CD14-positive monocyte (primary cell): Measurements from ENCODE around the gene CTNNA2. TPM values are rescaled to one million over a fixed set of nuclear protein-coding genes. Genes with fewer than 3 reads are reported as not detected.

ENCODE experiments used
- DNase-seq, 3 donors: peaks; one replicate each; pipeline ENCODE4 v3.0.0-alpha.2; 2011 to 2022
- H2AFZ ChIP-seq: 2 replicates; pipeline ENCODE4 v1.6.0; 2012; ENCODE audit warnings: mild to moderate bottlenecking, low read depth, low read length, inconsistent platforms; ENCODE audit not compliant: insufficient read depth, poor library complexity, severe bottlenecking
- H3K27ac ChIP-seq, 2 donors: 1 replicate in 1 of 2; 2 replicates in 1 of 2; pipeline ENCODE4 v1.5.1; 2012 to 2013; ENCODE audit warnings: low read length in 2 of 2, control low read depth in 1 of 2, inconsistent platforms in 1 of 2, low read depth in 1 of 2, mild to moderate bottlenecking in 1 of 2
- H3K27me3 ChIP-seq, 2 donors: one replicate each; pipeline versions ENCODE4 v1.6.0 to v1.6.1; 2011 to 2013; ENCODE audit warnings: low read length in 2 of 2; ENCODE audit not compliant: control insufficient read depth in 2 of 2, insufficient read depth in 2 of 2
- H3K36me3 ChIP-seq, 2 donors: replicated peaks in 1 of 2; 1 replicate in 1 of 2; 2 replicates in 1 of 2; pipeline versions ENCODE4 v1.5.1 to v1.6.1; 2012 to 2013; ENCODE audit warnings: low read length in 2 of 2, control low read depth in 1 of 2, inconsistent platforms in 1 of 2, mild to moderate bottlenecking in 1 of 2; ENCODE audit not compliant: insufficient read depth in 2 of 2, control insufficient read depth in 1 of 2
- H3K4me1 ChIP-seq, 2 donors: 1 replicate in 1 of 2; 2 replicates in 1 of 2; pipeline versions ENCODE4 v1.5.1 to v1.6.1; 2012 to 2013; ENCODE audit warnings: low read length in 2 of 2, control low read depth in 1 of 2, inconsistent platforms in 1 of 2, mild to moderate bottlenecking in 1 of 2, moderate library complexity in 1 of 2; ENCODE audit not compliant: insufficient read depth in 2 of 2, control insufficient read depth in 1 of 2
- H3K4me2 ChIP-seq: replicated peaks from 2 replicates; pipeline ENCODE3; 2012; ENCODE audit warnings: low read length, moderate library complexity, mild to moderate bottlenecking; ENCODE audit not compliant: poor library complexity, severe bottlenecking; ENCODE audit errors: extremely low read depth
- H3K4me3 ChIP-seq, 3 experiments: fragments of 200-600 bp in 1 of 3; sonication (generic) in 1 of 3; replicated peaks in 1 of 3; 1 replicate in 2 of 3; 2 replicates in 1 of 3; pipeline ENCODE4 v1.5.1; 2011 to 2013; ENCODE audit warnings: low read length in 3 of 3, mild to moderate bottlenecking in 3 of 3, control low read depth in 2 of 3, low read depth in 2 of 3, inconsistent platforms in 1 of 3, moderate library complexity in 1 of 3
- H3K79me2 ChIP-seq: 2 replicates; pipeline ENCODE4 v1.6.0; 2012; ENCODE audit warnings: mild to moderate bottlenecking, control low read depth, inconsistent platforms, low read length, moderate library complexity; ENCODE audit not compliant: insufficient read depth
- H3K9ac ChIP-seq: 2 replicates; pipeline ENCODE4 v1.6.0; 2017; ENCODE audit warnings: low read length, mild to moderate bottlenecking; ENCODE audit not compliant: insufficient read depth, poor library complexity, severe bottlenecking
- H3K9me3 ChIP-seq, 2 donors: replicated peaks in 1 of 2; 1 replicate in 1 of 2; 2 replicates in 1 of 2; pipeline versions ENCODE4 v1.5.1 to v1.6.1; 2012 to 2013; ENCODE audit warnings: low read length in 2 of 2, control low read depth in 1 of 2; ENCODE audit not compliant: control insufficient read depth in 1 of 2, insufficient read depth in 1 of 2
- H4K20me1 ChIP-seq: 2 replicates; pipeline ENCODE4 v1.6.0; 2012; ENCODE audit warnings: mild to moderate bottlenecking, low read length, control low read depth, moderate library complexity; ENCODE audit not compliant: insufficient read depth
- H3K27ac Mint-ChIP-seq, 7 donors: one replicate each; pipeline ENCODE4 v1.8.0; 2020; ENCODE audit warnings: mild to moderate bottlenecking in 7 of 7, mixed read lengths in 7 of 7, moderate library complexity in 6 of 7, inconsistent platforms in 2 of 7
- H3K27me3 Mint-ChIP-seq, 3 donors: one replicate each; pipeline ENCODE4 v1.8.0; 2021 to 2022; ENCODE audit warnings: low read depth in 3 of 3, mild to moderate bottlenecking in 3 of 3, mixed read lengths in 3 of 3, moderate library complexity in 3 of 3, inconsistent platforms in 1 of 3
- H3K36me3 Mint-ChIP-seq, 2 donors: one replicate each; pipeline ENCODE4 v1.8.0; 2020; ENCODE audit warnings: mixed read lengths in 2 of 2, inconsistent platforms in 1 of 2, mild to moderate bottlenecking in 1 of 2
- H3K4me1 Mint-ChIP-seq: one replicate; pipeline ENCODE4 v1.8.0; 2020; ENCODE audit warnings: mild to moderate bottlenecking, mixed read lengths
- H3K4me3 Mint-ChIP-seq, 2 donors: one replicate each; pipeline ENCODE4 v1.8.0; 2020; ENCODE audit warnings: mild to moderate bottlenecking in 2 of 2, mixed read lengths in 2 of 2, moderate library complexity in 1 of 2
- H3K9me3 Mint-ChIP-seq, 7 donors: one replicate each; pipeline ENCODE4 v1.8.0; 2020 to 2022; ENCODE audit warnings: mixed read lengths in 7 of 7, mild to moderate bottlenecking in 6 of 7, moderate library complexity in 6 of 7, inconsistent platforms in 2 of 7
- CTCF ChIP-seq: fragments of 200-600 bp; IDR thresholded peaks from one replicate; pipeline ENCODE4 v1.8.0; 2022; ENCODE audit warnings: antibody characterized with exemption, mild to moderate bottlenecking
- WGBS: methylation state at CpG from one replicate; pipeline ENCODE4 v1.1.5; 2013; ENCODE audit warnings: missing lambda C conversion rate; ENCODE audit not compliant: insufficient coverage; 5-methylcytosine and 5-hydroxymethylcytosine counted together
- intact Hi-C, 2 donors: fragments of 100-400 bp; cut with micrococcal nuclease; formaldehyde crosslinking; loops; one replicate each; pipeline versions ENCODE4 v1.15.0 to v1.15.1; 2023
- polyA plus RNA-seq, 3 donors: library from polyadenylated mRNA; depleted of rRNA in 1 of 3; unstranded in 2 of 3; stranded (reverse) in 1 of 3; fragments of 300-500 nt in 2 of 3; fragments of >200 nt in 1 of 3; fragmentation: Illumina TruSeq in 2 of 3; gene quantifications; 1 replicate in 2 of 3; 2 replicates in 1 of 3; pipeline ENCODE4 v1.2.3, GENCODE V29; 2012 to 2021

CTNNA2 gene
- polyA plus RNA-seq, 3 donors = not detected

GRCh38 chr2:80164375-80164774 lies 651.5 kb downstream of the CTNNA2 start:
- Histone ChIP-seq H3K9me3 (peaks cover 0 to 3% of the 10 kb centered on the region in 2 donors), H3K36me3 (no peaks in the 10 kb centered on the region), H3K4me3 (no peak overlapping the region), H2AFZ (no peak overlapping the region), H3K27me3 (no peaks in the 10 kb centered on the region), H3K4me2 (no peak overlapping the region), H3K9ac (no peak overlapping the region), H3K27ac (no peak overlapping the region), H3K79me2 (no peaks in the 10 kb centered on the region), H4K20me1 (no peaks in the 10 kb centered on the region), H3K4me1 (no peaks in the 10 kb centered on the region)
- H3K36me3 Mint-ChIP-seq = no peaks in the 10 kb centered on the region
- no peaks in the 10 kb centered on the region for H3K4me1 Mint-ChIP-seq
- TF ChIP-seq CTCF = no peak
- WGBS = no CpG with 5 or more reads among the region's 1 CpG
- no peak for DNase-seq
- H3K9me3 Mint-ChIP-seq = peaks cover 0 to 9% (median 3%) of the 10 kb centered on the region in 7 donors
- intact Hi-C loops = no loop called here
- H3K27me3 Mint-ChIP-seq = peaks cover 0 to 2% (median 0%) of the 10 kb centered on the region in 3 donors
- H3K27ac Mint-ChIP-seq = no peak overlapping the region
- no peak overlapping the region for H3K4me3 Mint-ChIP-seq

- Histone ChIP-seq H3K27me3 (no peaks in the 10 kb centered on the region), H2AFZ (no peak overlapping the region), H3K9ac (no peak overlapping the region), H3K4me2 (no peak overlapping the region), H4K20me1 (no peaks in the 10 kb centered on the region), H3K4me3 (no peak overlapping the region), H3K79me2 (no peaks in the 10 kb centered on the region), H3K4me1 (no peaks in the 10 kb centered on the region), H3K36me3 (no peaks in the 10 kb centered on the region), H3K9me3 (no peaks in the 10 kb centered on the region), H3K27ac (no peak overlapping the region)
- peaks cover 0 to 2% (median 0%) of the 10 kb centered on the region in 3 donors for H3K27me3 Mint-ChIP-seq
- DNase-seq = no peak
- H3K4me1 Mint-ChIP-seq = no peaks in the 10 kb centered on the region
- no peak overlapping the region for H3K27ac Mint-ChIP-seq
- no peaks in the 10 kb centered on the region for H3K36me3 Mint-ChIP-seq
- peaks cover 0 to 12% (median 3%) of the 10 kb centered on the region in 7 donors for H3K9me3 Mint-ChIP-seq
- intact Hi-C loops = no loop called here
- WGBS = 73% methylated on average over 1 of the region's 3 CpGs
- H3K4me3 Mint-ChIP-seq = no peak overlapping the region
- no peak for TF ChIP-seq CTCF
Observed at GRCh38 chr2:80166483-80167171, 653.8 kb downstream of the CTNNA2 start.
